Measurements from ENCODE around the gene LYPLAL1.

The LYPLAL1 gene

DNA sequence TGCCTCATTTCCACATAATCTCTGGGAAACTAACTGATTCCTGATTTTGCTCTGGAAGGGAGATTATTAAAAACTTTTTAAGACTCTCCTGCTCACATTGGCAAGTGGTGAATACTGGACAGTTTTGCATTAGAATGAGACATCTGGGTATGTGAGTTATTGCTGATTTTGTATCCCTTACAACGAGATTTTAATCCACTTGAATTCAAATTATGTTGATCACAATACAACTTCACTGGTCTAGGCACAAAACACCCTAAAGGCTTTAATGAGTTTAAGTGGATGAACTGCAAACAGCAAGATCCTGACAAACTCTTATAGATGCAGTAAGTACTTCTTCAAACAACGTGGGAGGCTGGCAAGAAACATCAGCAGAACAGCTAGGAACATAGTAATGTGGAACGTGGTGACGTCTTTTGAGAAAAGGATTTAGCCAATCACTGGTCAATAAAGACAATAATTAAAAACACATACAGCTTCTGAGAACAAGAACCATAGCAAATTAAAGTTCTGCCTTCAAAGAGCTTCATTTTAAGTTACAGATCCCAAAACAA is 10.2 kb upstream of the LYPLAL1 start:
- no peaks in the 10 kb centered on the region for H3K9me3 ChIP-seq (ENCODE audit: control insufficient read depth, insufficient read depth, low read length)
- 0 out of 2 replicates have a peak, but pooled peaks cover 5% of the 10 kb centered on the region for H3K4me1 ChIP-seq (ENCODE audit: control insufficient read depth, insufficient read depth, low read length)
- H3K9ac ChIP-seq (ENCODE audit: low read depth, low read length): no peak overlapping the region
- no peak overlapping the region for H3K27ac ChIP-seq (ENCODE audit: low read depth, low read length)
- H3K27me3 ChIP-seq (ENCODE audit: control insufficient read depth, insufficient read depth, low read length): no peaks in the 10 kb centered on the region
- H3K4me3 ChIP-seq (ENCODE audit: low read depth, low read length): no peak overlapping the region
- no peaks in the 10 kb centered on the region for H3K36me3 ChIP-seq (ENCODE audit: control insufficient read depth, insufficient read depth, low read length)

DNA sequence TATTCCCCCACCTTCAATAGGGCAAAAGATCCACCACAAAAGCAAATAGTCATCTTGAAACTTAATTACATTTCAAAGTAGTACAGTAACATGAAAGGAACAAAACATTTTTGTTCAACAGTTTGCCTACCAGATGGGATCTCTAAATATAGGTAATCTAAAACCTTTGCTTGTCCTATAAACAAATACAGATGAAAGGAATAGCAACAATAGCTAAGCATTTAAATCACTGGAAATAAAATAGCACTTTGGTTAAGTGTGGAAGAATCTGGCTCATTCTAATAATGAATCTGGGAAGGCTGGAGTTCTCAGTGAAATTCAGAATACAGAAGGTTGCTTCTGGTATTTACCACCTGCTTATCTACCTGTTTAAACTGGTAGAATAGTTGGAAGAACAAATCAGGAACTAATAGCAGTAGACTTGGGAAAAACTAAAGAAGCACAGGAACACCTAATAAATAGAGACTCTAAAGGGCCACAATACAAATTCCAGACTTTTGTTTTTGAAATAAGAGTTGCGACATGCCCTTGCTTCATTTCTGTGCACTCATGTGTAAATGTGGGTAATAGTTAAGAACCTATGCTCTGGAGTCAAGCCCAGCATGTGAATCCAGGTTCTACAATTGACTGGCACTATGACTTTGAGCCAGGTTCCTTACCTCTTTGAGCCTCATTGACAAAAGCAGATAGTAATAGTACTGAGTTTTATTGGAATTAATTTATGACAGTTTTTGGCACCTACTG is 2.3 kb upstream of the LYPLAL1 start:
- H3K9ac ChIP-seq (ENCODE audit: low read depth, low read length): no peak overlapping the region
- H3K36me3 ChIP-seq (ENCODE audit: control insufficient read depth, insufficient read depth, low read length): no peaks in the 10 kb centered on the region
- no peaks in the 10 kb centered on the region for H3K27me3 ChIP-seq (ENCODE audit: control insufficient read depth, insufficient read depth, low read length)
- peaks cover 14% of the 10 kb centered on the region for H3K4me1 ChIP-seq (ENCODE audit: control insufficient read depth, insufficient read depth, low read length)
- H3K27ac ChIP-seq (ENCODE audit: low read depth, low read length): no peak overlapping the region
- no peak overlapping the region for H3K4me3 ChIP-seq (ENCODE audit: low read depth, low read length)
- no peaks in the 10 kb centered on the region for H3K9me3 ChIP-seq (ENCODE audit: control insufficient read depth, insufficient read depth, low read length)

DNA sequence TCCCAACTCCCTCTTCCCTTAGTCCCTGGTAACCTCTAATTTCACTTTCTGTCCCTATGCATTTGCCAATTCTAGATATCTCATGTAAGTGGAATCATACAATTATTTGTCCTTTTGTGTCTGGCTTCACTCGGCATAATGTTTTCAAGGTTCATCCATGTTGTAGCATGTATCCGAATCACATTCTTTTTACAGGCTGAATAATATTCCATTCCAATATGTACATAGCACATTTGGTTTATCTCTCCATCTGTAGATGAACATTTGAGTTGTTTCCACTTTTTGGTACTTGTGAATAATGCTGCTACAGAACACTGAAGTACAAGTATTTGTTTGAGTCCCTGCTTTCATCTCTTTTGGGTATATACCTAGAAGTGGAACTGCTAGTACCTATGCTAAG is 857 bp upstream of the LYPLAL1 start:
- H3K4me1 ChIP-seq (ENCODE audit: control insufficient read depth, insufficient read depth, low read length): peaks cover 14% of the 10 kb centered on the region
- H3K9ac ChIP-seq (ENCODE audit: low read depth, low read length): no peak overlapping the region
- H3K4me3 ChIP-seq (ENCODE audit: low read depth, low read length): no peak overlapping the region
- H3K36me3 ChIP-seq (ENCODE audit: control insufficient read depth, insufficient read depth, low read length): no peaks in the 10 kb centered on the region
- no peaks in the 10 kb centered on the region for H3K27me3 ChIP-seq (ENCODE audit: control insufficient read depth, insufficient read depth, low read length)
- no peak overlapping the region for H3K27ac ChIP-seq (ENCODE audit: low read depth, low read length)
- no peaks in the 10 kb centered on the region for H3K9me3 ChIP-seq (ENCODE audit: control insufficient read depth, insufficient read depth, low read length)

- Histone ChIP-seq H3K9ac (ENCODE audit: low read depth, low read length) (no peak overlapping the region), H3K4me1 (ENCODE audit: control insufficient read depth, insufficient read depth, low read length) (peaks cover 14% of the 10 kb centered on the region), H3K4me3 (ENCODE audit: low read depth, low read length) (peak overlapping the region; percentile 80), H3K27me3 (ENCODE audit: control insufficient read depth, insufficient read depth, low read length) (no peaks in the 10 kb centered on the region), H3K9me3 (ENCODE audit: control insufficient read depth, insufficient read depth, low read length) (no peaks in the 10 kb centered on the region), H3K36me3 (ENCODE audit: control insufficient read depth, insufficient read depth, low read length) (no peaks in the 10 kb centered on the region), H3K27ac (ENCODE audit: low read depth, low read length) (peak overlapping the region; percentile 87)
These were observed 282 bp upstream of the LYPLAL1 start for GRCh38 chr1:219173434-219173757.

DNA sequence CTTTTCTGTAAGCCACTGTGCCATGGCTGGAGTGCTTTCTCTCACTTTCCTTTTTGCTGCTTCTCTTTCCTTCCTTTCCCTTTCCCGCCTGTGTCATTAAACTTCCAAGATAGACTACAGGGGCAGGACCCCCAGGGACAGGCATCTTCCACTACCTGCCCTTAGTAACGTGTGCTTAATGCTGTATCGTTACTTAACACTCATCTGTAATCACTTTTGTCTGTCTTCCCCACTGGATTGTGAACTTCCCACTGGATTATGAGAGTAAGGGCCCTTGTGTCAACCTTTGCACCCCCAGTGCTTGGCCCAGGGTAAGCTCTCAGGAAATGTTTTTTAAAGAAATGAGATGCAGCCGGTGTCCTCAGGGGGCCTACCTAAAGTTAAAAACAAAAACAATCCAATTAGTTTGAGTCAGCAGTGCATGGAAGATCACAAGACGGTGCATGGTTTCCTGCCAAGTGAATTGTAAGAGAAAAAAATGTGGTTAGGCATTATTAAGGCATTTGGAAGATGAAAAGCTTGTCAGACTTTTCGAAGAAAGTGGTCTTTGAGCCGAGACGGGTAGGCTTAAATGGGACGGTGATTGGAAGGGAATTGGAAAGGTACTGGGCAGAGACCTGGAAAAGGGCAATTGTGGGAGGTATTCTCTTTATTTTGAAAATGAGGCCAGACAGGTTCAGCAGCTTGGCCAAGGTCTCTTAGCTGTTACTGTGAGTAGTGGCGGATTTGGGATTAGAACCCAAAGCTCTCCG is 958 bp downstream of the LYPLAL1 start:
- no peaks in the 10 kb centered on the region for H3K9me3 ChIP-seq (ENCODE audit: control insufficient read depth, insufficient read depth, low read length)
- peaks cover 14% of the 10 kb centered on the region for H3K4me1 ChIP-seq (ENCODE audit: control insufficient read depth, insufficient read depth, low read length)
- H3K27me3 ChIP-seq (ENCODE audit: control insufficient read depth, insufficient read depth, low read length): no peaks in the 10 kb centered on the region
- peak overlapping the region; percentile 87 for H3K27ac ChIP-seq (ENCODE audit: low read depth, low read length)
- H3K9ac ChIP-seq (ENCODE audit: low read depth, low read length): peak overlapping the region; percentile 83
- peak overlapping the region; percentile 80 for H3K4me3 ChIP-seq (ENCODE audit: low read depth, low read length)
- peaks cover 6% of the 10 kb centered on the region; the same call in 1 of the 2 replicates for H3K36me3 ChIP-seq (ENCODE audit: control insufficient read depth, insufficient read depth, low read length)

DNA sequence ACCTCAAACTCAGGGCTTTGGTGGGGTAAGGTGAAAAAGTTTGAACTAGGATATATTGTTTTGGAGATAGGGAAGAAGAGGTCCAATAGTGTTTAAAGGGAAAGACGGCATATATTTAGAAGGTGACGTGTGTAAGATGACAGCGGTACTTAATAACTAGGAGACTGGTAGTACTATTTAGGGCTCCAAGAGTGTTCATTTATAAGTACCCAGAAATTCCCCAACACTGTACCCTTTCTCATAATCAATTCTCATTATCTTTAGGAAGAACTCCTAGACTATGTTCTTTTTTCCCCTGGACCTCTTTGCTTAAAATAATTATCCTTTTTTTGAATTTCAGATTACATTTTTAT is 1.5 kb downstream of the LYPLAL1 start:
- Histone ChIP-seq H3K27me3 (ENCODE audit: control insufficient read depth, insufficient read depth, low read length) (no peaks in the 10 kb centered on the region), H3K36me3 (ENCODE audit: control insufficient read depth, insufficient read depth, low read length) (peaks cover 10% of the 10 kb centered on the region; the same call in 1 of the 2 replicates), H3K27ac (ENCODE audit: low read depth, low read length) (peak overlapping the region; percentile 87), H3K9ac (ENCODE audit: low read depth, low read length) (0 out of 2 replicates have a peak overlapping the region, but pooled peaks have one; percentile 83), H3K9me3 (ENCODE audit: control insufficient read depth, insufficient read depth, low read length) (no peaks in the 10 kb centered on the region), H3K4me1 (ENCODE audit: control insufficient read depth, insufficient read depth, low read length) (peaks cover 14% of the 10 kb centered on the region), H3K4me3 (ENCODE audit: low read depth, low read length) (peak overlapping the region; percentile 80)

- peaks cover 15% of the 10 kb centered on the region for H3K36me3 ChIP-seq (ENCODE audit: control insufficient read depth, insufficient read depth, low read length)
- H3K4me1 ChIP-seq (ENCODE audit: control insufficient read depth, insufficient read depth, low read length): peaks cover 14% of the 10 kb centered on the region
- no peak overlapping the region for H3K9ac ChIP-seq (ENCODE audit: low read depth, low read length)
- H3K27ac ChIP-seq (ENCODE audit: low read depth, low read length): no peak overlapping the region
- no peak overlapping the region for H3K4me3 ChIP-seq (ENCODE audit: low read depth, low read length)
- no peaks in the 10 kb centered on the region for H3K27me3 ChIP-seq (ENCODE audit: control insufficient read depth, insufficient read depth, low read length)
- H3K9me3 ChIP-seq (ENCODE audit: control insufficient read depth, insufficient read depth, low read length): no peaks in the 10 kb centered on the region
These were observed 2.5 kb downstream of the LYPLAL1 start for GRCh38 chr1:219176168-219176567.

GRCh38 chr1:219177363-219177762 is 3.7 kb downstream of the LYPLAL1 start:
- Histone ChIP-seq H3K4me3 (ENCODE audit: low read depth, low read length) (no peak overlapping the region), H3K27ac (ENCODE audit: low read depth, low read length) (no peak overlapping the region), H3K27me3 (ENCODE audit: control insufficient read depth, insufficient read depth, low read length) (no peaks in the 10 kb centered on the region), H3K9ac (ENCODE audit: low read depth, low read length) (no peak overlapping the region), H3K36me3 (ENCODE audit: control insufficient read depth, insufficient read depth, low read length) (peaks cover 18% of the 10 kb centered on the region), H3K4me1 (ENCODE audit: control insufficient read depth, insufficient read depth, low read length) (peaks cover 14% of the 10 kb centered on the region), H3K9me3 (ENCODE audit: control insufficient read depth, insufficient read depth, low read length) (no peaks in the 10 kb centered on the region)

DNA sequence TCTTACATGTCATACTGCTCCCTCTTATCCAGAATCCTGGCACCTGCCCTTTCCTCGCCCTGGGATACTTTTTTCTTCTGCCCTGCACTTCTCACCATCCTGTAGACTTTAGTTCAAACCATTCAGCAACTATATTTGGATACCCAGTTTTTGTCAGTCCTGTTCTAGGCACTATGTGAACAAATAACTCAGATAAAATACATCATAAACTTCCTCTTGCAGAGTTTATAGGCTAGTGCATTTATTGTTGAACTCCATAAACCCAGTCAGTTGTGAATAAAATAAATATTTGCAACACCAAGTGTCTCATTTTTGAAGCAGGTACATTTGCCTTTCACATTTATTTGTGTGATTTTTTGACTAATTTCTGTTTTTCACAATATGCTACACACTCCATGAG is 4.3 kb downstream of the LYPLAL1 start:
- Histone ChIP-seq H3K9me3 (ENCODE audit: control insufficient read depth, insufficient read depth, low read length) (no peaks in the 10 kb centered on the region), H3K36me3 (ENCODE audit: control insufficient read depth, insufficient read depth, low read length) (peaks cover 18% of the 10 kb centered on the region), H3K9ac (ENCODE audit: low read depth, low read length) (no peak overlapping the region), H3K27ac (ENCODE audit: low read depth, low read length) (no peak overlapping the region), H3K4me3 (ENCODE audit: low read depth, low read length) (no peak overlapping the region), H3K4me1 (ENCODE audit: control insufficient read depth, insufficient read depth, low read length) (peaks cover 14% of the 10 kb centered on the region), H3K27me3 (ENCODE audit: control insufficient read depth, insufficient read depth, low read length) (no peaks in the 10 kb centered on the region)

- no peak overlapping the region for H3K4me3 ChIP-seq (ENCODE audit: low read depth, low read length)
- H3K36me3 ChIP-seq (ENCODE audit: control insufficient read depth, insufficient read depth, low read length): peaks cover 18% of the 10 kb centered on the region
- no peak overlapping the region for H3K27ac ChIP-seq (ENCODE audit: low read depth, low read length)
- H3K9me3 ChIP-seq (ENCODE audit: control insufficient read depth, insufficient read depth, low read length): no peaks in the 10 kb centered on the region
- no peaks in the 10 kb centered on the region for H3K27me3 ChIP-seq (ENCODE audit: control insufficient read depth, insufficient read depth, low read length)
- no peak overlapping the region for H3K9ac ChIP-seq (ENCODE audit: low read depth, low read length)
- H3K4me1 ChIP-seq (ENCODE audit: control insufficient read depth, insufficient read depth, low read length): peaks cover 14% of the 10 kb centered on the region
These were observed 5.6 kb downstream of the LYPLAL1 start for GRCh38 chr1:219179293-219179692.

- H3K9ac ChIP-seq (ENCODE audit: low read depth, low read length): no peak overlapping the region
- no peak overlapping the region for H3K27ac ChIP-seq (ENCODE audit: low read depth, low read length)
- no peak overlapping the region for H3K4me3 ChIP-seq (ENCODE audit: low read depth, low read length)
- H3K4me1 ChIP-seq (ENCODE audit: control insufficient read depth, insufficient read depth, low read length): peaks cover 13% of the 10 kb centered on the region; the same call in 1 of the 2 replicates
- no peaks in the 10 kb centered on the region for H3K9me3 ChIP-seq (ENCODE audit: control insufficient read depth, insufficient read depth, low read length)
- peaks cover 15% of the 10 kb centered on the region for H3K36me3 ChIP-seq (ENCODE audit: control insufficient read depth, insufficient read depth, low read length)
- H3K27me3 ChIP-seq (ENCODE audit: control insufficient read depth, insufficient read depth, low read length): no peaks in the 10 kb centered on the region
These were observed 10.7 kb downstream of the LYPLAL1 start for GRCh38 chr1:219184337-219184736.

Data from HUES48 (cell line).